GM20431 (cell line): ENCODE data around the gene SAMD7.

Experiments used
- in situ Hi-C: fragments of 300-500 bp; cut with MseI, MboI; formaldehyde crosslinking; loops from one replicate; pipeline ENCODE4 v1.15.0; 2020; ENCODE audit warnings: low sequenced_read_pairs; ENCODE audit not compliant: unreplicated experiment

Gene SAMD7

DNA sequence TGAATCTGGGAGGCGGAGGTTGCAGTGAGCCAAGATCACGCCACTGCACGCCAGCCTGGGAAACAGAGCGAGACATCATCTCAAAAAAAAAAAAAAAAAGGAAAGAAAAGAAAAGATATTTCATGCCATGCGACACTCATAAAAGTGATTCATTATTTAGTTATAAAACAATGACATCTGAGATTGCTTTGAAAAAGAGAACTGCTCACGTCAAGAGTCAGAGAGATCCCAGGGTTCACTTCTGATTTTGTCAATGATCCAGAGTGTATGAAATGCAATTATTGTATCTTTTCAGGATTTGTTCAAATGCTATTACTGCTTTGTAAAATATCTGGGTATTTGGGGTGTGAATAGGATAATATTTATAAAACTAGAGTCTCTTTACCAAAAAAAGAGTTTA lies 6.0 kb upstream of the SAMD7 start:
- in situ Hi-C loops = no loop called here

DNA sequence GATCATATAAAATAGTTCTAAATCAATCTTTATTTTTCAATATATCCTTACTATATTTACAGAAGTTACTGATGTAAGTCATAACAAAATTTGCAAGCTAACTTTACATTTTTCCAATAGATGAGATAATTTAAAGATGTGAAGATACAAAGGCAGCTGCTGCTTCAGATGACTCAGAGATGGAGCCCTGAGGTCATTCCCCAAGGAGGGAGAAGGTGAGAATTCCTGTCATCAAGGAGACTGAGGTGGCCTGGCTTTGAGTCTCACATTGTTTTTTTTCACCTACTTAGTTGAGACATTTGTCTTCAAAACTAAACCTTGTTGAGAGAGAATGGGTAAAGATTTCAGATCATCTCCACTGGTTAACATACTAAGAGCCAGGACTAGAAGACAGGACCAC lies 3.9 kb upstream of the SAMD7 start:
- in situ Hi-C loops = no loop called here

DNA sequence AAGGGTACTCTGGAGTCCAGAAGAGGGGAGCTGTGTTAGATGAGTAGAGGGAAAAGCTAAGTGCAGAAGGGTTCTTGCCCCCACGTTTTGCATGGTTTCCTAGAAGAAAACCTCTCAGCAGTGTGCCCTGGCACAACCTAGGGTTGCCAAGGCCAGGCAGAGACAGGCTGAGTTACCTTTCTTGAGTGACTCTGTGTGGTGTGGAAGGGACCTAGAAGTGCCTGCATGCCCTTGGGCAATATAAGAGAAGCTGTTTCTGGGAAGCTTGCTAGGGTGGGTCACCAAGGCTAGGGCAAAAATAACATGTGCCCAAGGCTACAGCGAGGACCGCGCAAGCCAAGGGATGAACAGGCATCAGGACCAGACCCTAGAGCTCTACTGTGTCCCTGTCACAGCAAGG lies 3.4 kb upstream of the SAMD7 start:
- in situ Hi-C loops = no loop called here

DNA sequence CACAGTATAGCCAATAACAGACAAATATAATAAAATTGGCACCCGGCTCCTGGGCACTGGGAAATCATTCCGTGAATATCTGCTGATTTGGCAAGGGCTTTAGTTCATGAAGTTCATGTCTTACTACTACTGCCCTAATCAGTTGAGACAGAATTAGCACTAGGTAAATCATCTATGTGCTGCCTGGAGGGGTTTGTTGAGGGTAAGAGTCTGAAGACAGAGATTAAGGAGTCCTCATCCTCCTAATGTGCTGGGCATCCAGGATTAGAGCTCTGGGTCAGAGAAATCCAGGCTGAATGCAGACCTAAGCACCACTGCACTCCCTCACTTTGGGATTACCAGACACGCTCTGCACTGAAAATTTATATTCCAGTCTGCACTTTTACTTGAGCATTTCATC lies 2.0 kb downstream of the SAMD7 start:
- in situ Hi-C loops = no loop called here

DNA sequence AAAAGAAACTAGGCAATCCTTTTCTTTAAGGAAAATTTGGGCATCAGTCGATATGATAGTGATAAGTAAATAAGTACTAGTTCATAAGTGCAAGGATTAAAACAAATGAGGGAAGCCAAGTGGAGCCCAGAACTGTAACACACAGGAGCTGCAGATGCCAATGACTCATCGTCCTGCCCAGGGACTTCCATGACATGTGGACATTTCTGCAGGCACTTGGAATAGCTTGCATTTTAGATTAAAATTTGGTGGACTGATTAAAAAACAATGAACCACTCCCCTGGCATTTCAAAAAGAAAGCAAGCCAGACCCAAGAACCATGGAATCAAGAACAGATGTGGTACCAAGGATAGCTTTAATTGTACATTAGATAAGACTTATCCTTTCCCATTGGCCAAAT lies 2.9 kb downstream of the SAMD7 start:
- in situ Hi-C loops = no loop called here

DNA sequence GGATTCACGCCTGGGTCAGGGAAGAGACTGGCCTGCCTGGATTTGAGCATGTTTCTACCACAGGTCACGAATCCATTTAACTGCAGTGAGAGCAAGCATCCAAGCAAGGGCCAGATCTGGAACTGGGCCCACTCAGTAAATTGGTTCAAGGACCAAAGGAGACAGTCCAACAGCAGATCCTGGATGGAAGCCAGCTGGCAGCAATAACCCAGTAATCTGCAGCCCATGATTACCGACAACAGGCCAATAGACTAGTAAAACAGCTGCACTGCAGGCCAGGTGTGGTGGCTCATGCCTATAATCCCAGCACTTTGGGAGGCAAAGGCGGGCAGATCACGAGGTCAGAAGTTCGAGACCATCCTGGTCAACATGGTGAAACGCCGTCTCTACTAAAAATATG lies 11.8 kb downstream of the SAMD7 start:
- in situ Hi-C loops = no loop called here

DNA sequence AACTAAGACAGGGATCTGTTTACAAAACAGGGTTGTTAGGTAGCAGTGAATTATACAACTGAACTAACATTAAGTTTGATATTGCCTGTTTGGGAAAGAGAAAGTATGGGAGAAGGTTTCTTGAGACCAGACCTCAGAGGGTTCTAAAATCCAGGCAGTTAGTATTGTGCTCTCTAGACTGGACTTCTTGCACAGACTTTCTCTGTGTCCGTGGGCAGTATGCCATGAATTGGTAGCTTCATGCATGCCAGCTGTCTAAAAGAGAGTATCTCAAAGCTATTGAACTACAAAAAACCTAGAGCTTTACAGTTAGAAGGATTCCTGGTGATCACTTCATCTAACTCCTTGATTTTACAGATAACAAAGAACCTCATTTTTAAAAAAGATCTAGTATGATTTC lies 12.5 kb downstream of the SAMD7 start:
- in situ Hi-C loops = no loop called here

DNA sequence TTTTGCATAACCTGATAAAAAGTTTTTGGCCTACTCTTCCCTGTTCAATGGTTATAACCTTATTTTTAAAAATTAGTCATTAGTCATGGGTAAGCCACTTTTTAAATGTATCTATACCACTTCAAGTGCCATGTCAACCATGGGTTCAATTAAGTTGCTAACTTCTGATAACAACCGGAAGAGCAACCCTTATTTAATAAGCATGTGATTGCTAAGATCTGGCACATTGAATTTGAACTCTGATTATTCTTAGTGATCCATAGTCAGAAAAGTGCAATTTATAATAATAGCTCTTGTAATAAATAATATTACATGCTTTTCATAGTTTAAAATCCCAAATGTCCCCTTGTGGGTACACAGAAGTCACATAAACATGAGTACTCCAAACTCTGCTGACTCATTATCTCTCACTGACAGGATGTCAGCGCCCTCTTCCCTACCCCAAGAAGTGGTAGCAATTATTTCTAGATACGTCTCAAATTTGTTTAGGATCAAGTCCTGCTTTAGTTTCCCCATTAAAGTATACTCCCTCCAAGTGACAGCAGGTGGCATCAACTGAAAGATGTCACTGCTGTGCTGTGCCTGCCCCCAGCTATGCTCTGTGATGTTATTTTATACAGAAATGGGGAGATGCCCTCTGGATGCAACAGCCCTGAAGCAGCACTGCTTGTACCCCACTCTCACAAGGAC lies 18.6 kb downstream of the SAMD7 start:
- in situ Hi-C loops = no loop called here

DNA sequence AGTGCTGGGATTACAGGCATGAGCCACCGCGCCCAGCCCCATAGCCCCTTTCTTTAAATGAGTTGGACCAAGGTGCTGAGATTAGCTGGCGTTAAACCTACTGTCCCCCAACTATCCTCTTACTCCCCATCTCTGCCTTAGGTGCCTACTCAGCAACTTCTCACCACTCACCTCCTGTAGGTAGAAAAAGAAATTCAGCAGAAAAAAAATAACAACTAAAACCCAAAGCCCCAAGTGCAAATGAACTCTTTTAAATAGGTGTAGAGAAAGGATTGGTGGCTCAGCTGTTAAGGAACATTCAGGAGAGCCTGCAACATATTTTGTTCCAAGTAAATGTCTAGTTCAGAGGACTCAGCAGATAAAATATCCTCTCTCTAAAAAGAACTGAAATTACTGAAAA lies 19.5 kb downstream of the SAMD7 start:
- in situ Hi-C loops = no loop called here

DNA sequence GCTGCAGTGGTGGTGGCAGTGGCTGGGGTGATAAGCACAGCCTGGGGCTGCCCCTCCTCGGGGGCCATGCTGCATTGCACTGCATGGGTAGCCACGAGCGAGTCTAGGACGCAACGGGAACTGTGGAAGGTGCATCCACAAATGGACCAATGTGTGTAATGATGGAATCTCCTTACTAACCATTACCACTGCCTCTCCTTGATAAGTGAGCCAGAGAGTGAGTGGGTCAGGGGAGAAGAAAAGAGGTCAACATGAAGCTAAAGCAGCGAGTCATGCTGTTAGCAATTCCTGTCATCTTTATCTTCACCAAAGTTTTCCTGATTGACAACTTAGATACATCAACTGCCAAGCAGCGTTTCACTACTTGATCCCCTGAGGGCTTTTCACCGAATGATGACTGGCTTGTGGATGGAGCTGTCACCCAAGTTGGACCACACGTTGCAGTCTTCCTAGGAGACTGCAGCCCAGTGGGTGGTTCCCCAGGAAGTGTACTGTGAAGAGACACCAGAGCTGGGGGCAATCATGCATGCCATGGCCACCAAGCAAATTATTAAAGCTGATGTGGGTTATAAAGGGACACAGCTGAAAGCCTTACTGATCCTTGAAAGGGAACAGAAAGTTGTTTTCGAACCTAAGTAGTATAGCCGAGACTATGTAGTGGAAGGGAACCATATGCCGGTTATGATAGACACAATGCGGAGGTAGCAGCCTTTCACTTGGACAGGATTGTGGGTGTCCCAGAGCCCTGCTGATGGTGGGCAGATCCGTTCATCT lies 20.6 kb downstream of the SAMD7 start:
- in situ Hi-C loops = no loop called here

DNA sequence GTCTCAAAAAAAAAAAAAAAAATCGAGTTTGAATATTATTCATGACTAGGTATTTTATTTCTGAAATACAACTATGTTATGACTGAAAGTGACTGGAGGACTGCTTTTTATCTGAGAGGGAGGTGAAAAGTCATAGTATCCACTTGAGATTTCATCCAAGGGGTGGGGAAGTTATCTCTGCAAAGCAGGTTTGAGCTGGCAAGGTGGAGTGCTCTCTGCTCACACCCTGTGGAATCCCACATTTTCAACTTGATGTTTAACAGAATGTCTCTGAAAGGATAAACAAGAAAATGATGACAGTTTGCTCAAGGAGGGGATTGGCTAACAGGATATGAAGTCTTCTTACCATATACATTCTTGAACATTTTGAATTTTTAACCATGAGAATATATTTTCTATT lies 27.9 kb downstream of the SAMD7 start:
- in situ Hi-C loops = no loop called here

DNA sequence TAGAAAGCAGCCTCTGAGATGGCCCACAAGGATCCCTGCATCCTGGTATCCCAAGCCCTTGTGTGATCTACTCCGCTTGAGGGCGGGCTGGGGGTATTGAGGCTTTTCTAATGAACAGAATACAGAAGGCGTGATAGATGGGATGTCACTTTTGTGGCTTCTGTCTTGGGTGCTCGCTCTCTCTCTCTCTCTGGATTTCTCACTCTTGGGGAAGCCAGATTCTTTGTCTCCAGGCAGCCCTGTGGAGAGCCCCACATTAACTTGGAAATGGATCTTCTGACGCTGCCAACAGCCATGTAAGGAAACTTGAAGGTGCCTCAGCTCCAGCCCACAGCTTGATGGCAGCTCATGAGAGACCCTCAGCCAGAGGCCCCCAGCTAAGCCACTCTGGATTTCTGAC lies 28.4 kb downstream of the SAMD7 start:
- in situ Hi-C loops = no loop called here

DNA sequence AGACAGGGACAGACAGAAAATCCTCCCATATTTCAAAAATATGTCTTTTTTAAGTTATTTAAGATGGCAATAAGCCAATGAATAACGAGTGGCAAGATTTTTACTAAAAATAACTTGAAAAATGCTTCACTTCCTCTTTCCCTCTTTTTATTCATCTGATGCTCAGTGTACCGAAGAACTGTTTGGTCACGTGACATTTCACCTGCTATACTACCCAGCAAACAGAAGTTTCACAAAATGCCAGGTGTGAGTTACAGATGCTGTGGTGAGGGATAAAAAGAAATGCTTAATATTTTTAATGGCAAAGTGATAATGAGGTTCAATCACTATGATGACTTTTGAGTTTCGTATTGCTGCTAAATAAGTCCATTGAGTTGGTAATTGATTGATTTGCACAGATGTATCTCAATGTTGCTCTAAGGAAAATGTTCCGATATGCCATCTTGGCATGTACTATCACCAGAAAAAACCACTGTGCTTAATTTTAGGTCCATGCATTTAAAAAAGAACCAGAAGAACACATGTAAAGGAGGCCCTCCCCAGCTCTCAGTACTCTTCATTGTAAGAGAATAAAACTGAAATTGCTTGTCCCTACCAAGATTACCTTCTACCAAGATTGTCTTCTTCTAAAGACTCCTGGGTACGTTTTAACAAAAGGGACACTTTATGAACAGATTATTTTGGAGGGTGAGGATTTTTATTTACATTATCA lies 29.3 kb downstream of the SAMD7 start:
- in situ Hi-C loops = no loop called here

DNA sequence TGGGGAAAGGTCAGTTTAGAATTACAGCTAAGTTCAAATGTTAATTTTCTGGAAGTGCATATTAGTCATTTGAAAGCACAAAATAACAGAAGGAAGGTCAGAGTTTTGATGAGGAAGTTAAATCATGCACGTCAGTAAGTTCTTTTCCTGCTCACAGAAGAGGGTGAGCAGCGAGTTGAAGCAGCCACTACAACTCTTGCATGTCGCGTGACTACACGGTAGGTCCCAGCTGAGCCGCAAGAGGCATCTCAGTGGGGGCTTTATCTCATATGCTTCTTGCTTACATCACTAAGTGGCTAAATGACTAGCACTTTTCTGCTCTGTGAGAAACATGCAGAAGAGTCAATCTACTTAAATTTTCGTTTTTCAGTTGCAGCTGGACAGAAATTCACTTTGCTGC lies 33.9 kb downstream of the SAMD7 start:
- in situ Hi-C loops = no loop called here

DNA sequence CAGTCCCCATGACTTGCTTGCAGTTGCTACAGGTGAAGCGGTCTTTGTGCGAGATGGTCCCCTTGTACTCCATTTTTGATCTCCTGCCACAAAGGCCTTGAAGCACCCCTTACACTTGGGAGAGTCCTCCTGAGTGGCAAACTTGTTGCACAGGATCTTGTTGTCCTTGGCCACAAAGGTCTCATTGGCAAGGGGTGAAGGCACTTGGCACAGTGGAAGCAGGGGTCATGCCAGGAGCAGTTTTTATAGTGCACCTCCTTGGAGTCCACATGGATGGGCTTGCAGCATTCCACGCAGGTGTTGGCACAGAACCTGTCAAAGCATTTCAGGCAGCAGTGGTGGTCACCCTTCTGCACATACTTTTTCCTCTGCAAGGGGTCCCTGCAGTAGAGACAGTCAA lies 35.0 kb downstream of the SAMD7 start:
- in situ Hi-C loops = no loop called here

DNA sequence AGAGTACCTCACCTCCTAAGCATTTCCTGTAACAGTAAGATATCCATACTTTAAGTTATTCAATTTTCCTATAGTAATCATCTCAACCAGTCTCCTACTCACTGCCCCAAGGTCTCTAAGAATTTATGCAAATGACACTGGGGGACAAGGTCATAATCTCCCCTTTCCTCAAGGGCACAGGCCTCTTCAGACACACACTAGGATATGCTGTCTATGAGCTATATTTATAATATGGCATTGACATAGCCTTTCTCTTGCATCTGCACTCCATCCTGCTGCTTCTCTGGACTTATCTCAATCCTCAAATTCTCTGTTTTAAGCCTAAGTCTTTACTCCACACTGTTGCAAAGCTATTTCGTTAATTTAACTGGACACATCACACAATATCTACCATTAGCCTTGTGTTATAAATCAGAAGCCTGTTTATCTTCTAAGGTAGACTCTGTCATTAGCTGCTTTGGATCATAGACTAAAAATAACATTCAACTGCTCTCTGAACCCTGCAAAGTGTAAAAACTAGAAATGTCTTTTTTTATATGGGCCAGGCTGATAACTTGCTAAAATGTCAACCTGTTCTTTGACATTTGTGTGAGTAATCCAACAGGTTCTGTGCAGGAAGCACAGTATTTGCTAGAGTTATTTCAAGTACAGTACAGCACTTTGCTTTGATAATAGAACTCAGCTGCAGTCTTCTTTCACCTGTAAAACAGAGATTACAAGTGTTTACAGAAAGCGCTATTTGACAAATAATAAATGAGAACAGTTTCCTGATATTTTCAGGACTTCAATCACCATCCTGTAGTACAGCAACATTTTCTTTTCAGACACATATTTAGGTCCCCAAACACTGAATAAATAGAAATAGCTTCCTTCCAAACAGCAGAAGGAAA lies 37.4 kb downstream of the SAMD7 start:
- in situ Hi-C loops = no loop called here

DNA sequence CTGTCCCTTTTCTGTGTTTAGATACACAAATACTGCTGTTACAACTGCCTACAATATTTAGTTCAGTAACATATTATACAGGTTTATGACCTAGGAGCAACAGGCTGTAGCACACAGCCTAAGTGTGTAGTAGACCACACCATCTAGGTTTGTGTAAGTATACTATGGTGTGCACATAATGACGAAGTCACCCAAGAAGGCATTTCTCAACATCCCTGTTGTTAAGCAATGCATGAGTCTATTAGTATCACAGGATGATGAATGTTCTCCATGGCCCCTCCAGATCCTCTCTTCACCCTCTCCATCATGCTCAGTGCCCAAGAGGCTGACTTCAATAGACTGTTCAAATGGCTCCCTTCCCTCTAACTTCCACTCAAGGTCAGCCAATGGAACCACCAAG lies 40.7 kb downstream of the SAMD7 start:
- in situ Hi-C loops = no loop called here

DNA sequence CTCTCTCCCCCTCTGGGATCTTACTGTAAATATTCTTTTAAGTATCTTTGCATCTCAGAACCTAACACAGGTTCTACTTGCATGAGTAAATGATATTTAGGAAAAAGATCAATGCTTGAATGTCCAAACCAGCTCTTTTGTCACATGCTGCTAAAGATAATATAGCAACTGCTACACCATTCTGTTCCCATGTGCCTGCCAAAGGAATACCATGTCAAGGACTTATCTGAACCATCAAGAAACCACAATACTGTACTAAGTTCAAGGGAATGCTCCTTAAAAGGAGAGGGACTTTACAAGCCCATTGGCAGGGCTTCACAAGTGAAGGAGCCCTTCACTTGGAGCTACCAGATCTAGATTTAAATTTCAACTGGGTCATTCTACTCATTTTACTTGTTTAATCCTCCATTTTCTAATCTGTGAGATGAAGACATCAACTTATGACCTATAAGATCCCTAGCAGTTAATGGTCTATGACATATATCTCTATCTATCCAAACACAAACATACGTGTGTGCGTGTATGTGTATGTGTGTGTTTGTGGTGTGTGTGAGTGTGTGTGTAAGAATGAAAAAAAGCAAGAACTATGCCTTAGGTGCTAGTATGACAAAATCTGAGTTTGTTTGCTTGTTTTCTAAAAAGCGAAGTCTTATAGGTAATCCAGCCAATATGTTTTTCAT lies 42.2 kb downstream of the SAMD7 start:
- in situ Hi-C loops = no loop called here

DNA sequence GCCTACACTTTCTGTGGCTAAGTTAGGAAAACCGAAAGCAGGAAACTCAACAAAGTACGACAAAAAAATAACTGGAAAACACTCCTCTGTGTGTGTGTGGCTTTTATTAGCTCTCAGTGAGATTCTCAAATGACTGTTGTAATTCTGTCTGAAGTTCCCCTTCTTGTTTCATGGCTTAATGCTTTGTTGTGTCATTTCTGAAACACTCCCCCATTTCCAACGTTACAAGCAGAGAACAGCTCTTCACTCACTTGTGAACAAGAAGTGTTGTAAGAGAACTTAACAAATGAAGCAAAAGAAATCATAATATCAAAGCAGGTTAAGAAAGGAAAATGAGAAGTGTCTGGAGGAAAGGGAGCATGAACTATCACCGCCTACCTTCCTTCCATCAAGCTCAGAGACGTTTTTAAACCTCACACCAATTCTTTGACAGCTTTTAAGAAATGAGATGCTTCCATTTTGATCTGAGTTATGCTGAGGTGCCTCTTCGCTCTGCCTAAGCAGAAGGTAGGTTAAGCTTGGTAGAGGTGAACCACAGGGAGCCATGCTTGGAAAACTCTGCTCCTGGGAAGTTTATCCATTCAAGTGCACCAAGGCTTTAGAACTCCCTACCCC lies 42.9 kb downstream of the SAMD7 start:
- in situ Hi-C loops = no loop called here
